ENCODE data around the gene AGAP1. TPM values are rescaled to one million over a fixed set of nuclear protein-coding genes. Genes with fewer than 3 reads are reported as not detected.
"Not testable (repeated sequence)": the region's sequence is repeated elsewhere in the genome, so short reads cannot be mapped to it uniquely, and the experiment has no call there.

Gene AGAP1
- total RNA-seq, 2 donors from 2014 or later, result 28.9 to 33.3 TPM

- no peak for DNase-seq (ENCODE audit: low spot score)
- intact Hi-C loops (cut with DNase I), result loop anchor here (2.0 to 10.0 kb wide), 3 partner anchors 72 to 612 kb away; no protein-coding TSS in a partner anchor
Measured at GRCh38 chr2:235746257-235746934, 252.6 kb downstream of the AGAP1 start.

GRCh38 chr2:235747001-235747785 lies 253.3 kb downstream of the AGAP1 start:
- DNase-seq (ENCODE audit: low spot score), result no peak
- intact Hi-C loops (cut with DNase I), result loop anchor here (2.0 to 10.0 kb wide), 3 partner anchors 72 to 612 kb away; no protein-coding TSS in a partner anchor

- intact Hi-C loops (cut with DNase I), result loop anchor here (2.0 to 10.0 kb wide), 3 partner anchors 73 to 613 kb away; no protein-coding TSS in a partner anchor
- DNase-seq (ENCODE audit: low spot score), result no peak
Measured at GRCh38 chr2:235747786-235748091, 253.9 kb downstream of the AGAP1 start.

- intact Hi-C loops (cut with DNase I), result loop anchor here (10.0 kb wide), 2 partner anchors 74 to 614 kb away; no protein-coding TSS in a partner anchor
- DNase-seq (ENCODE audit: low spot score), result no peak
Measured at GRCh38 chr2:235749121-235749770, 255.4 kb downstream of the AGAP1 start.

GRCh38 chr2:235749771-235750160 lies 255.9 kb downstream of the AGAP1 start:
- no peak for DNase-seq (ENCODE audit: low spot score)
- intact Hi-C loops (cut with DNase I), result loop anchor here (10.0 kb wide), 2 partner anchors 75 to 615 kb away; no protein-coding TSS in a partner anchor

GRCh38 chr2:235752846-235753245 lies 259.0 kb downstream of the AGAP1 start:
- intact Hi-C loops (cut with DNase I), result no loop called here
- no peak for DNase-seq (ENCODE audit: low spot score)

- peak; percentile 53 for DNase-seq (ENCODE audit: low spot score)
- intact Hi-C loops (cut with DNase I), result no loop called here
Measured at GRCh38 chr2:235754357-235755207, 260.7 kb downstream of the AGAP1 start.

- intact Hi-C loops (cut with DNase I), result no loop called here
Measured at GRCh38 chr2:235756491-235756890, 262.6 kb downstream of the AGAP1 start.

GRCh38 chr2:235757212-235757611 lies 263.4 kb downstream of the AGAP1 start:
- no peak for DNase-seq (ENCODE audit: low spot score)

More at GRCh38 chr2:235756491-235756890, 262.6 kb downstream of the AGAP1 start:
- DNase-seq (ENCODE audit: low spot score), result no peak

GRCh38 chr2:235757640-235758039 lies 263.8 kb downstream of the AGAP1 start:
- no peak for DNase-seq (ENCODE audit: low spot score)

More at GRCh38 chr2:235757212-235757611, 263.4 kb downstream of the AGAP1 start:
- intact Hi-C loops (cut with DNase I), result no loop called here

GRCh38 chr2:235762832-235763598 lies 269.2 kb downstream of the AGAP1 start:
- intact Hi-C loops (cut with DNase I), result no loop called here
- DNase-seq (ENCODE audit: low spot score), result no peak

More at GRCh38 chr2:235757640-235758039, 263.8 kb downstream of the AGAP1 start:
- intact Hi-C loops (cut with DNase I), result no loop called here

- no peak for DNase-seq (ENCODE audit: low spot score)
- intact Hi-C loops (cut with DNase I), result no loop called here
Measured at GRCh38 chr2:235763816-235764215, 270.0 kb downstream of the AGAP1 start.

GRCh38 chr2:235764478-235764877 lies 270.6 kb downstream of the AGAP1 start:
- intact Hi-C loops (cut with DNase I), result not testable (repeated sequence)

GRCh38 chr2:235765181-235765820 lies 271.5 kb downstream of the AGAP1 start:
- intact Hi-C loops (cut with DNase I), result no loop called here
- no peak for DNase-seq (ENCODE audit: low spot score)

More at GRCh38 chr2:235764478-235764877, 270.6 kb downstream of the AGAP1 start:
- DNase-seq (ENCODE audit: low spot score), result not testable (repeated sequence)

- intact Hi-C loops (cut with DNase I), result no loop called here
- no peak for DNase-seq (ENCODE audit: low spot score)
Measured at GRCh38 chr2:235766278-235766677, 272.4 kb downstream of the AGAP1 start.

- no peak for DNase-seq (ENCODE audit: low spot score)
- intact Hi-C loops (cut with DNase I), result no loop called here
Measured at GRCh38 chr2:235768606-235769005, 274.8 kb downstream of the AGAP1 start.

GRCh38 chr2:235769046-235769445 lies 275.2 kb downstream of the AGAP1 start:
- intact Hi-C loops (cut with DNase I), result no loop called here
- no peak for DNase-seq (ENCODE audit: low spot score)
